ENCODE data around the gene DUOXA2.

Gene DUOXA2

DNA sequence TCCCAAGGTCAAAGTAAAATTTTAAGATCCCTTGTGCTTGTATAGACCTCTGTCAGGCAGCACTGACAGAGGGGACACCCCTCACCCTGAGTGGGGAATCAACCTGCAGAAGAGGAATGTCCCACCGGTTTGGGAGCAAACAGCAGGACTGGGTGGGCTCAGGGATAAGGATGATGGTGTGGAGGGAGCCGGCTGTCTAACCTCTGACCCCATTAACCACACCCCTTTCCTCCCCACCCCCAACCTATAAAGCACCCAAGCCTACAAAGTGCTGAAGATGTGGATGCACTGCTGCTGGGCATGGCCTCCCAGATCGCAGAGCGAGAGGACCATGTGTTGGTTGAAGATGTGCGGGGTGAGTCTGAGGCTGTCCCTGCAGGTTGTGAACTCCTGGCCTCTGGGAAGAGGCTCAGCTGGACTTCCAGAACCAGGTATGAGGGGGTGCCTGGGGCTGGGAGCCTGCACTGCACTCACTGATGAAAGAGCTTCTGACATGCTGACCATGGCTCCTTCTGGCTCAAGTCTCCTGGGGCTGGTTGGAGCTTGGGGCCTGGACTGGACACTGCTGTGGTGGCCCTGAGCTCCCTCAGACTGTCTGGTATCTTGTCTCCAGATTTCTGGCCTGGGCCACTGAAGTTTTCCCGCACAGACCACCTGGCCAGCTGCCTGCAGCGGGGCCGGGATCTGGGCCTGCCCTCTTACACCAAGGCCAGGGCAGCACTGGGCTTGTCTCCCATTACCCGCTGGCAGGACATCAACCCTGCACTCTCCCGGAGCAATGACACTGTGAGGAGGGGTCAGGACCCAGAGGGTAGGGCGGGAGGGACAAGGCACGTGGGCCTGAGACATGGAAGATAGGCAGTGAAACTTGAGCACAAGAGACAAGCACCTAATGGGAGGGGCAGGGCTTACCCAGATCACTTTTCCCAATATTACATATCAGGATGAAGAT is 25.0 kb downstream of the DUOXA2 start:
- DNase-seq: no peak

DNA sequence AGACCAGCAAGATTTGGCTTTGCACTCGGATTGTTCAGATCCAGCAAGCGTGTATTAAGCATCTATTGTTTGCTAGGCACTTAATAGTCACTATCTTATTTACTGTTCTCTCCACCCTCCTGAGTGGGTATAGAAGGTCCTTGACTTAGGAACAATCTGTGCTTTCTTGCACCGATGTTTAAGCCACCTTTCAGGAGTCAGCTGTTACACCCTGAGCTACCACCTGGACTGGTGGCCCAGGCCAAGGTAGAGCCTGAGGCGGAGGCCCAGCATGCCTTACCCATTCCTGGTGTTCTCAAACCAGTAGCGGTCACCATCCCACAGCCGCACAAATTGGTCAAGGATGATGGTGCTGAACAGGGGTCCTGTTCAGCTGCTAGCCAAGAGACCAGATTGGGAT is 25.6 kb downstream of the DUOXA2 start:
- no peak for DNase-seq

- DNase-seq: no peak
These were observed 26.6 kb downstream of the DUOXA2 start for GRCh38 chr15:45140557-45141250.

DNA sequence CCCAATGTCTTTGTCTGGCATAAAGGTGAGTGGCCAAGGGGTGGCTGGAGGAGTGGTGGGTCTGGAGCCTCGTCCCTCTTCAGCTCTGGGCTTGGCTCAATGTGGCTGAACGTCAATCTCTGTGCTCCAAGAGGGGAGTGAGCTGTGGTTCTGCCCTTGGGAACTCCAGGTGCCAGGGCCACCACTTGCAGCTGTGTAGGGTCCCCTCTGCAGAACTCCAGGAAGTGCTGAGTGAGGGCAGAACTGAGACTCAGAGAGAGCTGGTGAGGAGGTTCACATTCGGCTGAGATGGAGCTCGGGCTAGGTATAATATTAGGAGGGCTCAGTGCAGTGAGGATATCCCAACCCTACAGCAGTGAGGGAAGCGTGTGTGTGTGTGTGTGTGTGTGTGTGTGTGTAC is 27.3 kb downstream of the DUOXA2 start:
- no peak for DNase-seq

- no peak for DNase-seq
These were observed 28.9 kb downstream of the DUOXA2 start for GRCh38 chr15:45143056-45143455.

DNA sequence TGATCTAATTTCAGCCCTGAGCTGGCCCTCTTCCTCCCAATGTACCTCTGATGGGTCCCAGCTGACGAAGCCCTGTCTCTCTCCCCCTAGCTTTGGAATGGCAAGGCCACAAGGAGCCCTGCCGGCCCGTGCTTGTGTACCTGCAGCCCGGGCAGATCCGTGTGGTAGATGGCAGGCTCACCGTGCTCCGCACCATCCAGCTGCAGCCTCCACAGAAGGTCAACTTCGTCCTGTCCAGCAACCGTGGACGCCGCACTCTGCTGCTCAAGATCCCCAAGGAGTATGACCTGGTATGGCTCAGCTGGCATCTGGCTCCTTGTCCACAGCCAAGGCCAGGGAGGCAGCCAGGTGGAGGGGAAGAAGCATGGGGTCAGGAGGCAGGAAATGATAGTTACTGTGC is 29.8 kb downstream of the DUOXA2 start:
- no peak for DNase-seq

DNA sequence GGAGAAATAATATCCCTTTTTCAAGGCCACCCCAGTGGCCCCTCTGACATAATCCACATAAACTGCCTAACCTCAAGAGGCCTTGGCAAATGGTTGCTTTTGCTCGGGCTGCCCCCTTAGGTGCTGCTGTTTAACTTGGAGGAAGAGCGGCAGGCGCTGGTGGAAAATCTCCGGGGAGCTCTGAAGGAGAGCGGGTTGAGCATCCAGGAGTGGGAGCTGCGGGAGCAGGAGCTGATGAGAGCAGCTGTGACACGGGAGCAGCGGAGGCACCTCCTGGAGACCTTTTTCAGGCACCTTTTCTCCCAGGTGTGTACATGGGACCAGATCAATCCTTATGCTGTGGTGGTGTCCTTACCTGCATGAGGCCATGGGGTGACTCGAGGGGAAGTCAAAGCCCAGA is 30.6 kb downstream of the DUOXA2 start:
- DNase-seq: no peak

GRCh38 chr15:45146405-45146804 is 32.3 kb downstream of the DUOXA2 start:
- DNase-seq: no peak

- no peak for DNase-seq
These were observed 33.5 kb downstream of the DUOXA2 start for GRCh38 chr15:45147606-45148005.

DNA sequence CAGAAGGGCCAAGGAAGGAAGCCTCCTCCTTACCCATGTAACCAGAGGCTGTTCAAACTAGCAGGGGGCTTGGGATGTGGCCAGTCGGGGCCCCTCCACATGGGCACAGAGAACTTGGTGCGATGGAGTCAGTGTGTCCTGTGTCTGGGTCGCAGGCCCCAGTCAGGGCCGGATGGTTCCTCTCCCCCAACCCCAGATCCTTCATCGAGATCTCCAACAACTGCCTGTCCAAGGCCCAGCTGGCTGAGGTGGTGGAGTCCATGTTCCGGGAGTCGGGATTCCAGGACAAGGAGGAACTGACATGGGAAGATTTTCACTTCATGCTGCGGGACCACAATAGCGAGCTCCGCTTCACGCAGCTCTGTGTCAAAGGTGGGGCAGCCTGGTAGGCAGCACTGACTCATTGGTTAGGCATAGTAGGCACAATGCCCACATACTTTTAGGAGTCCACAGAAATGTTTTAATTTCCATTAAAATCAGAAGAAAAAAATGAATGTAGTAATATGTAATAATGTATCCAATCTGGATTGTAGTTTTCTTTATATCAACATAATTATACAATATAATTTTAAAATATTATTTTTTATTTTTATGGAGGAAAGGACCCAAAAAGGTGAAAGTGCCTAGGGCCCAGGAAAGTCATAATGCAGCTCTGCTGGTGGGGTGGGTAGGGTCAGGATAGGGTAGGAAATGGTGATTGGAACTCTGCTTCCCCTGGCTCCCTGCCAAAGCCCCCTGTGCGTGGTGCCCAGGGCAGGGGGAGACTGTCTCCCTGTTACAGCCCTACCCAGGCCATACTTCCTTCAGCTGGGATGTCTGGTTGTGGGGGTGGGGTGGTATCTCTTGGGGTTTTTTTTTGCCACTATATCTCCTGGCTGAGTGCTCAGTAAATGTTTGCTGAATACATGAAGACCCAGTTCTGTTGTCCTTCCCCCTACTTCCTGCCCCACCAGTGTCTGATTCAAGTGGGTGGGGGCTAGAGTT is 34.2 kb downstream of the DUOXA2 start:
- DNase-seq: no peak

- DNase-seq: no peak
These were observed 34.9 kb downstream of the DUOXA2 start for GRCh38 chr15:45149060-45149459.

GRCh38 chr15:45150481-45150880 is 36.4 kb downstream of the DUOXA2 start:
- DNase-seq: no peak

- DNase-seq: no peak
These were observed 36.9 kb downstream of the DUOXA2 start for GRCh38 chr15:45150997-45151396.

- no peak for DNase-seq
These were observed 38.1 kb downstream of the DUOXA2 start for GRCh38 chr15:45151998-45152828.

GRCh38 chr15:45155739-45156138 is 41.6 kb downstream of the DUOXA2 start:
- DNase-seq: no peak

DNA sequence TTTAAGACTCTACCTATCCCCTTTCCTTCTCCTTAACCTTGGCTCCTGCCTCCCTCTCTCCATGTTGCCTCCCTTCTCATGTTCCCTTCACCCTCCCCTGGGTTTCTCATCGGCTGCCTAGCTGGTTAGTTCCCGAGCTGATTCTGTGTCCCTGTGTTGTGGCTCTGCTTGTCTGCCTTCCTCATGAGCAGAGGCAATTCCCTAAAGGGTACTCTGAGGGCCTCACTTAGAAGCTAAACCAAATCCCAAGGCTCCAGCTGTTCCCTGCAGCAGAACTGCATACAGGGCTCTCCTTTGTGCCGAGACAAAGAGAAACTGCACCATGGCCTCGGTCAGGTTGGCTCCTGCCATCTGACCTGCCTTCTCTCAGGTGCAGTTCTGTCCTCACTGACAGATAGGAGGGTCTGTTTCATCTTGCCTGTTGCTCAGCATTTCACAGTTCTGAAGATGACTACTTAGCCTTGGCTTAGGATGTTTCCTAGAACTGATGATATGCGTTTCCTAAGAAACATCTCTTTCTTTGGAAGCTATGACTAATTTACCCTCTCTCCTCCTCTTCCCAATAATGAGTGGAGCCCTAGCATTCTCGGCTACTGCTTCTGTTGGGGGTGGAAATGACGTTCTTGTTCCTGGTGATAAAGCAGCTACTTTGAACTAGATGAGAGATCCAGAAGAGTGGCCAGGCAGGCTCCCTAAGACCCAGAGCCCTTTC is 42.8 kb downstream of the DUOXA2 start:
- DNase-seq: peak; percentile 15

DNA sequence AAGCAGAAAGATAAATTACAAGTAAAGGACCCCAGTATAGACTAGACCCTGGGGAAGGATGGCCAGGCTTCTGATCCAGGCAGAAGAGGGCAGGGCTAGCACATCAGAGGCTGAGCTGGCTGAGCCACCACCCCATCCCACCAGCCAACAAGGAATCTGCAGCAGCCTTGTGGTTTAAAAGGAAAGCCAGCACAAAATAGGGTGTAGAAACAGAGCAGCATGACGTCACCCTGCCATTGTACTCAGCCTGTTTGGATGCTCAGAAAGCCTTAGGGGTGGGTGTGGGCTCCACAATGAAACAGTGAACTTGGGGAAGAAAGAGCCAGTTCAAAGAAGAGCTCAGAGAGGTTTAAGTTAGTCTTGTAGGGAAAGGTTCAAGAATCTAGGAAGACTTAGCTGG is 43.8 kb downstream of the DUOXA2 start:
- peak; percentile 33 for DNase-seq

DNA sequence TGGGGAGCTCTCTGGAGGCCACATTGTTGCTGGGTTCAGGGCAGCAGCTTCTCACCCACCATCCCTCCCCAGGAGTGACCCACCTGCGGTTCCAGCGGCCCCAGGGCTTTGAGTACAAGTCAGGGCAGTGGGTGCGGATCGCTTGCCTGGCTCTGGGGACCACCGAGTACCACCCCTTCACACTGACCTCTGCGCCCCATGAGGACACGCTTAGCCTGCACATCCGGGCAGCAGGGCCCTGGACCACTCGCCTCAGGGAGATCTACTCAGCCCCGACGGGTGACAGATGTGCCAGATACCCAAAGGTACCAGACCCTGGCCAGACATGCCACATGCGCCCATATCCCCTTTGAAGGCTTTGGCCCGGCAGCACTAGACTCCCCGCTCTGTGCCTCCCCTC is 47.5 kb downstream of the DUOXA2 start:
- DNase-seq: no peak

DNA sequence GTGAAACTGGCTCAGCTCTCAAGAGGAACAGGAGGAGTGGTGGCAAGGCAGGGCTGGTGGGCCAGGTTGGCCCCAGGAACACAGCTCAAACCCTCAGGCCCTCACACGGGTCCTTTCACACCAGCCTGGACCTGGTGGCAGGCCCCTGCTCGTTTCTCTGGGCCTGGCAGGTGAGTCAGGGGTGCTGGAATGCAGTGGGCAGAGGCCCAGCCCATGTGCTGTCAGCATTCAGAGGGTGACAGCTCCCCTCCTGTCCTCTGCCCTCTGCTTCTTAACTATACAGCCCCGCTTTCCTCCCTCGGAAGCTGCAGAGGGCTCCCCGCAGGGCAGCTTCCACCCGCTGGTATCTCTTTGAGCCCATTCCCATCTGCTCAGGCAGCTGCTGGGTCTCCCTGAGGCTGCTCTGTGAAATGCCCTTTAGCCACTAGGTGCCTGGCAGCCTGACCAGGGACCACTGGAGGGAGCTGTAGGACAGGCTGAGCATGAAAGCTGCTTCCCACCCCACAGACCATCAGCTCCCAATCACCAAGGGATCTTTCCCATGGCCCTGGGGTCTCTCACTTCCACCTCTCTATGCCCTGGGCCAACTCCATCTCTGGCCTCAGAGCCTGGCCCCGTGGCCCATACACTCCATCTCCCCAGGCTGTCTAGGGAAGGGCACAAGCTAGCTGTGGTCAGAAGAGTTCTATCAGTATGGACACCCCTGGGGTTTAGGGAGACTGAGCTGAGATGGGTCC is 48.8 kb downstream of the DUOXA2 start:
- DNase-seq: peak; percentile 49

GRCh38 chr15:45163508-45163856 is 49.4 kb downstream of the DUOXA2 start:
- DNase-seq: no peak

- no peak for DNase-seq
These were observed 50.8 kb downstream of the DUOXA2 start for GRCh38 chr15:45164914-45165313.
